Heart right ventricle (tissue), 16 donors: Measurements from ENCODE around the gene CYRIA. TPM values are rescaled to one million over a fixed set of nuclear protein-coding genes. Genes with fewer than 3 reads are reported as not detected.

ENCODE experiments used
- ATAC-seq, 8 donors: fragments of 200-7000 bp; cut with Tn5 transposase; one replicate each; pipeline ENCODE4 v1.9.1; 2020; ENCODE audit warnings: mild to moderate bottlenecking in 8 of 8, moderate library complexity in 8 of 8, moderate number of reproducible peaks in 1 of 8
- DNase-seq, 2 donors: peaks; one replicate each; pipeline ENCODE4 v3.0.0-alpha.2; 2020
- H3K27ac ChIP-seq, 10 donors: fragments of 200-600 bp; sonication (generic) in 2 of 10; one replicate each; pipeline versions ENCODE4 v1.5.0 to v1.8.0; 2020 to 2022; ENCODE audit warnings: mild to moderate bottlenecking in 3 of 10
- H3K27me3 ChIP-seq, 7 donors: fragments of 200-600 bp; one replicate each; pipeline ENCODE4 v1.8.0; 2021 to 2022; ENCODE audit warnings: mild to moderate bottlenecking in 2 of 7
- H3K36me3 ChIP-seq, 9 donors: fragments of 200-600 bp; sonication (generic) in 1 of 9; one replicate each; pipeline versions ENCODE4 v1.5.0 to v1.8.0; 2020 to 2022; ENCODE audit warnings: mild to moderate bottlenecking in 2 of 9
- H3K4me1 ChIP-seq, 9 donors: fragments of 200-600 bp; sonication (generic) in 1 of 9; one replicate each; pipeline versions ENCODE4 v1.5.0 to v1.8.0; 2020 to 2022; ENCODE audit warnings: mild to moderate bottlenecking in 4 of 9
- H3K4me3 ChIP-seq, 10 donors: fragments of 200-600 bp; sonication (generic) in 2 of 10; one replicate each; pipeline versions ENCODE4 v1.5.0 to v1.8.0; 2020 to 2022; ENCODE audit warnings: mild to moderate bottlenecking in 7 of 10, moderate library complexity in 2 of 10
- H3K9me3 ChIP-seq, 11 donors: fragments of 200-600 bp in 10 of 11; sonication (generic) in 2 of 11; one replicate each; pipeline versions ENCODE4 v1.5.0 to v1.8.0; 2013 to 2022; ENCODE audit warnings: mild to moderate bottlenecking in 2 of 11, control low read depth in 1 of 11, moderate library complexity in 1 of 11
- WGBS, 2 donors: extraction: QIAGEN DNeasy Blood & Tissue Kit; methylation state at CpG; one replicate each; pipeline ENCODE4 v1.1.7; 2013; ENCODE audit warnings: inconsistent platforms in 1 of 2; 5-methylcytosine and 5-hydroxymethylcytosine counted together
- intact Hi-C, 10 donors: fragments of 100-400 bp; cut with DNase I; formaldehyde crosslinking; loops; one replicate each; pipeline versions ENCODE4 v1.11.1 to v1.14.2; 2022
- polyA plus RNA-seq, 2 donors: library from polyadenylated mRNA; stranded (reverse); fragments of 200-250 nt; gene quantifications; one replicate each; pipeline ENCODE4 v1.2.3, GENCODE V29; 2013
- total RNA-seq, 10 donors: library from RNA; stranded (reverse); fragmentation: NEBNext Ultra II Directional in 3 of 10; extraction: Animal tissue kit (Norgen Biotek cat#: 25700) in 3 of 10; gene quantifications; one replicate each; pipeline versions ENCODE4 v1.2.1 to v1.2.4, GENCODE V29; 2021 to 2023
- TF ChIP-seq, protein P1 (sequence below), 9 donors: fragments of 200-600 bp; sonication (generic) in 2 of 9; IDR thresholded peaks; one replicate each; pipeline versions ENCODE4 v1.5.0 to v1.8.0; 2021 to 2022; ENCODE audit warnings: antibody characterized with exemption in 9 of 9, mild to moderate bottlenecking in 5 of 9, moderate library complexity in 1 of 9
- donor health status: Arrhythmogenic right ventricular cardiomyopathy.
- donor health status: ischemic (EF 13 %, LVEDD 7.1; RV severe dilation, severe dysfunction).
- donor health status: healthy with polysubstance abuse.
- donor health status: DM: no; HTN: yes; CAD: no.
- donor health status: DM: no; HTN: no; CAD: no.
- donor health status: ischemic (EF 25% LVEDD 6.9; RV normal size, moderate dysfunction).
- donor health status: ischemic (EF 25% LVEDD 5.7; RV mildly dilated, moderate dysfunction).
- donor health status: healthy.
- donor health status: DM: yes; HTN: yes; CAD: no.
- donor health status: Ischemic cardiomyopathy.
- donor health status: ischemic (EF 35%, LVEDD 5.7; RV mildly dilated, moderate dysfunction).
- donor health status: nonischemic (EF 11% LVEDD 7.7; RV severe dilation, severe dysfunction).
- donor health status: DM: yes; HTN: yes; CAD: no.
- donor health status: PGD.
- donor health status: ischemic (EF 29% LVEDD 5.4; RV normal size, mild dysfunction).
- donor health status: nonischemic (EF 23%, LVEDD 6.1; RV moderate dilation, normal function).

The CYRIA gene
- total and polyA plus RNA-seq, 12 donors, result 1.2 to 10.6 (median 3.1) TPM

DNA sequence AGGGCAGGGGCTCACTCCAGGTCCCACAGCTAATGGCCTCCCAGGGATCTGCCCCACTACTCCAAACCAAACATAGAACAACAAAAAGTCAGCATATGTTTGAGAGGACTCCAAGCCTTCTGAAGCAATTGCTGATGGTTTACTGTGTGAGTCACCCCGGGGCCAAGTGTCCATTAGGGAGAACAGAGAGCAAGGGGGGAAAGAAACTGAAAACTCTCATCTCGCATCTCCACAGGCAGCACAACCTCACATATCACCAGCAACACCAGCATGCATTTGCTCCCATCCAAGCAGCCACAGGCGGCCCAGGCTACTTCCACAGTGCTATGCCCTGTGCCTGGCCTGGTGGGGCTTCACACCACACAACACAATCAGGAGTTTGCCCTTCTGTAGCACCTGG lies 39.1 kb downstream of the CYRIA start:
- Histone ChIP-seq H3K4me1 (peaks cover 0 to 97% (median 56%) of the 10 kb centered on the region in 9 donors), H3K9me3 (no peaks in the 10 kb centered on the region), H3K4me3 (no peak overlapping the region), H3K27me3 (no peaks in the 10 kb centered on the region), H3K27ac (peak overlapping the region in 8 of 10 donors; percentile 39 to 88 (median 63)), H3K36me3 (peaks cover 0 to 21% (median under 1%) of the 10 kb centered on the region in 9 donors)
- ATAC-seq (peak in 6 of 8 donors; percentile 22 to 71 (median 30)), DNase-seq (no peak)
- intact Hi-C loops, result no loop called here
- 80 to 84% methylated on average over 3 of the region's 3 CpGs for WGBS, 2 donors
- TF ChIP-seq, protein P1, sequence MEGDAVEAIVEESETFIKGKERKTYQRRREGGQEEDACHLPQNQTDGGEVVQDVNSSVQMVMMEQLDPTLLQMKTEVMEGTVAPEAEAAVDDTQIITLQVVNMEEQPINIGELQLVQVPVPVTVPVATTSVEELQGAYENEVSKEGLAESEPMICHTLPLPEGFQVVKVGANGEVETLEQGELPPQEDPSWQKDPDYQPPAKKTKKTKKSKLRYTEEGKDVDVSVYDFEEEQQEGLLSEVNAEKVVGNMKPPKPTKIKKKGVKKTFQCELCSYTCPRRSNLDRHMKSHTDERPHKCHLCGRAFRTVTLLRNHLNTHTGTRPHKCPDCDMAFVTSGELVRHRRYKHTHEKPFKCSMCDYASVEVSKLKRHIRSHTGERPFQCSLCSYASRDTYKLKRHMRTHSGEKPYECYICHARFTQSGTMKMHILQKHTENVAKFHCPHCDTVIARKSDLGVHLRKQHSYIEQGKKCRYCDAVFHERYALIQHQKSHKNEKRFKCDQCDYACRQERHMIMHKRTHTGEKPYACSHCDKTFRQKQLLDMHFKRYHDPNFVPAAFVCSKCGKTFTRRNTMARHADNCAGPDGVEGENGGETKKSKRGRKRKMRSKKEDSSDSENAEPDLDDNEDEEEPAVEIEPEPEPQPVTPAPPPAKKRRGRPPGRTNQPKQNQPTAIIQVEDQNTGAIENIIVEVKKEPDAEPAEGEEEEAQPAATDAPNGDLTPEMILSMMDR (IDR thresholded peaks at IDR 0.05), result no peak

GRCh38 chr2:16625759-16626158 lies 39.9 kb downstream of the CYRIA start:
- Histone ChIP-seq H3K4me1 (peaks cover 0 to 97% (median 54%) of the 10 kb centered on the region in 9 donors), H3K27me3 (no peaks in the 10 kb centered on the region), H3K36me3 (peaks cover 0 to 27% (median 5%) of the 10 kb centered on the region in 9 donors), H3K4me3 (no peak overlapping the region), H3K27ac (peak overlapping the region in 9 of 10 donors; percentile 32 to 88 (median 58)), H3K9me3 (no peaks in the 10 kb centered on the region)
- TF ChIP-seq, protein P1 (IDR thresholded peaks at IDR 0.05), result no peak
- ATAC-seq (no peak), DNase-seq (no peak)
- intact Hi-C loops, result no loop called here
- WGBS, 2 donors, result 91% methylated on average over 2 of the region's 2 CpGs

DNA sequence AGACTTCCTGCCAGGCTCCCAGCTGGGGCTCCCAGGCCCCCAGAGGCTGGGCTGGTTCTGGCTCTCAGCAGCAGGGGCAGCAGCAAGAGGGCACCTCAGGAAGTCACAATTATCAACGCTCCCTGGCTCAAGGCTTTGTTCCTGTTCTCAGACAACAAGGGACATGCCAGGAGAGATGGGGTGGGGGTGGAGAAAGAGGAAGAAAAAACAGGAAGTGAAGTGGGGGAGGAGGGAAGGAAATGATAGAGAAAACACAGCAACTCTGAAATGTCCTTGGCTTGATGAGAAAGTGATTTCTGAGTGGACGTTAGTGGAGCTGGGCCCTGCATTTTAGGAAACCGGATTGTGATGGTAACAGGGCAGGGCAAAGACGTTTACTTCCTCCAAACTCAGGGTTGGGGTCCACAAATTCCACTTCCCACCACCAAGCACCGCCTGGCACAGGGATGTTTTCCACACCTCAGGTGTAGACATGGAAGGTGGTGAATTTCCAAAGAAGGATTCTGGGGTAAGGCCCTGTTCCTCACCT lies 40.4 kb downstream of the CYRIA start:
- intact Hi-C loops, result no loop called here
- 38 to 59% methylated on average over 5 of the region's 5 CpGs for WGBS, 2 donors
- DNase-seq (peak in 1 of 2 donors; percentile 43), ATAC-seq (peak; percentile 54 to 78 (median 70))
- H3K9me3 ChIP-seq, result no peaks in the 10 kb centered on the region
- H3K36me3 ChIP-seq, result peaks cover 0 to 30% (median 5%) of the 10 kb centered on the region in 9 donors
- H3K27me3 ChIP-seq, result no peaks in the 10 kb centered on the region
- TF ChIP-seq, protein P1 (IDR thresholded peaks at IDR 0.05), result no peak
- H3K27ac ChIP-seq, result peak overlapping the region in 9 of 10 donors; percentile 32 to 88 (median 58)
- H3K4me1 ChIP-seq, result peaks cover 0 to 92% (median 49%) of the 10 kb centered on the region in 9 donors
- no peak overlapping the region for H3K4me3 ChIP-seq

DNA sequence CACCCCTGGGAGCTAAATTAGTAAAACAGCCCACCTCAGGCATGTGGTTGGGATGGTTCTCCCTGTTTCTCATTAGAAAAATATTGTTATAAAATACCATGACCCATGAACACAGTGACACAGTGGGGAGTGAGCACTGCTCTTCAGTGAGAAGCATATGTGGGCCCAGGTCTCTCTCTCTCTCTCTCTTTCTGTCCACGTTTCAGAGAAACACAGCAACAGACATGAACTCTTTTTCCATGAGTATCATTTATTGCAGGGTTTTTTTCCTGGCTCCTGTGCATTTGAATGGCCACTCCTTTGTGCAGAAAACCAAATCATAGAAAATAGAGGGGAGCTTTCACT lies 41.2 kb downstream of the CYRIA start:
- ATAC-seq, result no peak
- DNase-seq, result no peak
- Histone ChIP-seq H3K9me3 (no peaks in the 10 kb centered on the region), H3K36me3 (peaks cover 0 to 39% (median 5%) of the 10 kb centered on the region in 9 donors), H3K4me1 (peaks cover 0 to 85% (median 45%) of the 10 kb centered on the region in 9 donors), H3K27ac (peak overlapping the region in 8 of 10 donors; percentile 1 to 88 (median 63)), H3K27me3 (no peaks in the 10 kb centered on the region), H3K4me3 (no peak overlapping the region)
- 46 to 61% methylated on average over 1 of the region's 1 CpG for WGBS, 2 donors
- TF ChIP-seq, protein P1 (IDR thresholded peaks at IDR 0.05), result no peak
- intact Hi-C loops, result loop anchor here in 1 of 10 donors (5.0 kb wide), 1 partner anchor 43 kb away; the partner anchor contains the start of gene CYRIA
